Stimulated activated CD8-positive, alpha-beta memory T cell treated with anti-CD3 and anti-CD28 coated beads, Interleukin-15, amount 100 ng/mL, for 48 hours (primary cell): ENCODE measurements around the gene LRRC25.

Experiments
- DNase-seq, 2 donors: peaks; one replicate each; pipeline ENCODE4 v3.0.0-alpha.2; 2020; ENCODE audit warnings: low read depth in 2 of 2

LRRC25 gene

GRCh38 chr19:18346091-18346490 is 51.3 kb downstream of the LRRC25 start:
- no peak for DNase-seq

GRCh38 chr19:18345296-18345695 is 52.1 kb downstream of the LRRC25 start:
- no peak for DNase-seq

- no peak for DNase-seq
Measured at GRCh38 chr19:18344582-18344950, 52.9 kb downstream of the LRRC25 start.

- no peak for DNase-seq
Measured at GRCh38 chr19:18342090-18342632, 55.3 kb downstream of the LRRC25 start.
